ENCODE data around the gene DRD4. TPM values are rescaled to one million over a fixed set of nuclear protein-coding genes. Genes with fewer than 3 reads are reported as not detected.
"Not testable (repeated sequence)": the region's sequence is repeated elsewhere in the genome, so short reads cannot be mapped to it uniquely, and the experiment has no call there.

Gene DRD4
- total RNA-seq, 1 donor from 2014 or later: 0.97 TPM

DNA sequence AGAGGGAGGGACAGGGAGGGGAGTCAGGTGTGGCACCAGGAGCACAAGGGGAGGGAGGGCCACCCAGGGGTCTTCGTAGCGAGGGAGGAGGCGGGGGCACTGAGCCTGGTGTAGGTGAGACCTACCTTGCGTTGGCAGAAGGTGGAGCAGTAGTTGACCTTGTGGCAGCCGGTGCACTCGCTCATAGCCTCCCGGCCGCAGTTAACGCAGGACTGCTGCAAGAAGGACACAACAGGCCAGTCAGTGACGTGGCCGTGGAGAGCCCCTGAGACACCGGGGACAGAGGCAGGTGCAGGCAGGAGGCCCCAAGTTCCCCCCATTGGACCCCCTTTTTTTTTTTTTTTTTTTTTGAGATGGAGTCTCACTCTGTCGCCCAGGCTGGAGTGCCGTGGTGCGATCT is 16.8 kb downstream of the DRD4 start:
- no peak overlapping the region for H3K4me3 Mint-ChIP-seq
- no peaks in the 10 kb centered on the region for H3K27me3 Mint-ChIP-seq (ENCODE audit: insufficient read depth, low read depth)
- no peak overlapping the region for H3K27ac Mint-ChIP-seq
- H3K9me3 Mint-ChIP-seq: no peaks in the 10 kb centered on the region
- no peak overlapping the region for H2AFZ ChIP-seq (replicated peaks)
- no peaks in the 10 kb centered on the region for H3F3A ChIP-seq (ENCODE audit: low read depth)
- H3K4me1 ChIP-seq: no peaks in the 10 kb centered on the region
- H3K79me2 ChIP-seq (ENCODE audit: low read depth): no peaks in the 10 kb centered on the region
- no peak overlapping the region for H3K9ac ChIP-seq
- H3K4me3 ChIP-seq: no peak overlapping the region
- peaks cover 17% of the 10 kb centered on the region for H3K36me3 Mint-ChIP-seq
- H3K36me3 ChIP-seq: peaks cover 10% of the 10 kb centered on the region
- DNase-seq (ENCODE audit: low spot score): no peak
- H3K4me2 ChIP-seq: no peak overlapping the region
- no peaks in the 10 kb centered on the region for H4K20me1 ChIP-seq (ENCODE audit: low read depth)
- no peaks in the 10 kb centered on the region for H3K4me1 Mint-ChIP-seq
- no peaks in the 10 kb centered on the region for H3K27me3 ChIP-seq
- TF ChIP-seq, protein P1, sequence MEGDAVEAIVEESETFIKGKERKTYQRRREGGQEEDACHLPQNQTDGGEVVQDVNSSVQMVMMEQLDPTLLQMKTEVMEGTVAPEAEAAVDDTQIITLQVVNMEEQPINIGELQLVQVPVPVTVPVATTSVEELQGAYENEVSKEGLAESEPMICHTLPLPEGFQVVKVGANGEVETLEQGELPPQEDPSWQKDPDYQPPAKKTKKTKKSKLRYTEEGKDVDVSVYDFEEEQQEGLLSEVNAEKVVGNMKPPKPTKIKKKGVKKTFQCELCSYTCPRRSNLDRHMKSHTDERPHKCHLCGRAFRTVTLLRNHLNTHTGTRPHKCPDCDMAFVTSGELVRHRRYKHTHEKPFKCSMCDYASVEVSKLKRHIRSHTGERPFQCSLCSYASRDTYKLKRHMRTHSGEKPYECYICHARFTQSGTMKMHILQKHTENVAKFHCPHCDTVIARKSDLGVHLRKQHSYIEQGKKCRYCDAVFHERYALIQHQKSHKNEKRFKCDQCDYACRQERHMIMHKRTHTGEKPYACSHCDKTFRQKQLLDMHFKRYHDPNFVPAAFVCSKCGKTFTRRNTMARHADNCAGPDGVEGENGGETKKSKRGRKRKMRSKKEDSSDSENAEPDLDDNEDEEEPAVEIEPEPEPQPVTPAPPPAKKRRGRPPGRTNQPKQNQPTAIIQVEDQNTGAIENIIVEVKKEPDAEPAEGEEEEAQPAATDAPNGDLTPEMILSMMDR (IDR thresholded peaks at IDR 0.05): no peak
- TF ChIP-seq EZH2phosphoT487 (IDR thresholded peaks at IDR 0.05): no peak
- no peaks in the 10 kb centered on the region for H3K9me3 ChIP-seq (ENCODE audit: low read depth)
- no peak overlapping the region for H3K27ac ChIP-seq

DNA sequence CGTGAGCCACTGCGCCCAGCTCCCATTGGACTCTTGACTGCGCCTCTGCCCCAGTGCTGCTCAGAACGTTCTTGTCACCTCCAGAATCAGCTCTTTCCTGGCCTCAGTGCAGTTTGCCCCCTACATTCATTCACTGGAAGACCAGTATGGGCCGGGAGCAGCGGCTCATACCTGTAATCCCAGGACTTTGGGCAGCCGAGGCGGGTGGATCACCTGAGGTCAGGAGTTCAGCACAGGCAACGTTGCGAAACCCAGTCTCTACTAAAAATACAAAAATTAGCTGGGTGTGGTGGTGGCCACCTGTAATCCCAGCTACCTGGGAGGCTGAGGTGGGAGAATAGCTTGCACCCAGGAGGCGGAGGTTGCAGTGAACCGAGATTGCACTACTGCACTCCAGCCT is 17.4 kb downstream of the DRD4 start:
- not testable (repeated sequence) for H3K9me3 ChIP-seq (ENCODE audit: low read depth); H3K27ac Mint-ChIP-seq; H3K9me3 Mint-ChIP-seq; H3K9ac ChIP-seq; H3K4me3 ChIP-seq; H3K4me2 ChIP-seq; H3K79me2 ChIP-seq (ENCODE audit: low read depth); H3K36me3 ChIP-seq; H3K27me3 Mint-ChIP-seq (ENCODE audit: insufficient read depth, low read depth); H3K4me1 Mint-ChIP-seq; H4K20me1 ChIP-seq (ENCODE audit: low read depth); H3K27me3 ChIP-seq; DNase-seq (ENCODE audit: low spot score); H3K4me3 Mint-ChIP-seq; H3K4me1 ChIP-seq; H3F3A ChIP-seq (ENCODE audit: low read depth); H3K27ac ChIP-seq; H2AFZ ChIP-seq (replicated peaks)
- peaks cover 17% of the 10 kb centered on the region for H3K36me3 Mint-ChIP-seq

GRCh38 chr11:655036-655726 is 18.1 kb downstream of the DRD4 start:
- Histone ChIP-seq H3K9me3 (ENCODE audit: low read depth) (no peaks in the 10 kb centered on the region), H4K20me1 (ENCODE audit: low read depth) (no peaks in the 10 kb centered on the region), H2AFZ (replicated peaks) (no peak overlapping the region), H3K36me3 (peaks cover 10% of the 10 kb centered on the region), H3K4me3 (no peak overlapping the region), H3K27ac (no peak overlapping the region), H3K27me3 (no peaks in the 10 kb centered on the region), H3K79me2 (ENCODE audit: low read depth) (no peaks in the 10 kb centered on the region), H3F3A (ENCODE audit: low read depth) (no peaks in the 10 kb centered on the region), H3K4me1 (no peaks in the 10 kb centered on the region), H3K9ac (no peak overlapping the region), H3K4me2 (no peak overlapping the region)
- Mint-ChIP-seq H3K27me3 (ENCODE audit: insufficient read depth, low read depth) (no peaks in the 10 kb centered on the region), H3K27ac (no peak overlapping the region), H3K4me3 (no peak overlapping the region), H3K9me3 (no peaks in the 10 kb centered on the region), H3K36me3 (peaks cover 19% of the 10 kb centered on the region), H3K4me1 (peaks cover 2% of the 10 kb centered on the region)
- no peak for DNase-seq (ENCODE audit: low spot score)
- TF ChIP-seq, protein P1 (IDR thresholded peaks at IDR 0.05): no peak
- TF ChIP-seq EZH2 (IDR thresholded peaks at IDR 0.05): no peak
- TF ChIP-seq EZH2phosphoT487 (IDR thresholded peaks at IDR 0.05): no peak

DNA sequence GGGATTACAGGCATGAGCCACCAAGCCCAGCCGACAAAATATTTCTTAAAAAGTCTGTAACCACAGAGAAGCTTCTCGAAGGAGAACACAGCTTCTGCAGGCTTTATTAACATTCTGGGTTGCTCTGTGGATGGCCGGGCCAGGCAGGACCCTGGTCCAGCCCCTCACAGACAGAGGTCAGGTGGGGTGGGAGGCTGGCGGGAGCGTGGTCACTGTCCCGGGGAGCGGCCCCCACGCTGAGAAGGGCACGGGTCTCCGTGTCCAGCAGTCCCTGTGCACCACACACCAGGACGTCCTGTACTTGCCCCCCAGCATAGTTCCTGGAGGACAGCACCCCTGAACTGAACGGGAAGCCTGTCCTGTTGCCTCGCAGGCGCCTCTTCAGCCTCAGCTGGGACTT is 19.4 kb downstream of the DRD4 start:
- no peaks in the 10 kb centered on the region for H3K27me3 Mint-ChIP-seq (ENCODE audit: insufficient read depth, low read depth)
- H3K27ac ChIP-seq: no peak overlapping the region
- H3F3A ChIP-seq (ENCODE audit: low read depth): no peaks in the 10 kb centered on the region
- no peaks in the 10 kb centered on the region for H3K4me1 ChIP-seq
- H3K27me3 ChIP-seq: no peaks in the 10 kb centered on the region
- no peak overlapping the region for H2AFZ ChIP-seq (replicated peaks)
- DNase-seq (ENCODE audit: low spot score): no peak
- no peak overlapping the region for H3K27ac Mint-ChIP-seq
- H3K4me3 ChIP-seq: no peak overlapping the region
- no peak overlapping the region for H3K9ac ChIP-seq
- no peak overlapping the region for H3K4me2 ChIP-seq
- no peak for TF ChIP-seq EZH2 (IDR thresholded peaks at IDR 0.05)
- TF ChIP-seq, protein P1 (IDR thresholded peaks at IDR 0.05): no peak
- TF ChIP-seq EZH2phosphoT487 (IDR thresholded peaks at IDR 0.05): no peak
- no peaks in the 10 kb centered on the region for H3K9me3 ChIP-seq (ENCODE audit: low read depth)
- H3K36me3 ChIP-seq: peaks cover 6% of the 10 kb centered on the region
- H3K36me3 Mint-ChIP-seq: peaks cover 16% of the 10 kb centered on the region
- no peaks in the 10 kb centered on the region for H4K20me1 ChIP-seq (ENCODE audit: low read depth)
- H3K4me1 Mint-ChIP-seq: peaks cover 2% of the 10 kb centered on the region
- H3K4me3 Mint-ChIP-seq: no peak overlapping the region
- no peaks in the 10 kb centered on the region for H3K79me2 ChIP-seq (ENCODE audit: low read depth)
- H3K9me3 Mint-ChIP-seq: no peaks in the 10 kb centered on the region
